Measurements from ENCODE around the gene RAB3D.
"Not testable (repeated sequence)": the region's sequence is repeated elsewhere in the genome, so short reads cannot be mapped to it uniquely, and the experiment has no call there.

RAB3D gene

GRCh38 chr19:11373166-11373884 lies 33.9 kb upstream of the RAB3D start:
- H3K4me3 ChIP-seq (ENCODE audit: low read length): no peak overlapping the region
- no peak for DNase-seq (ENCODE audit: low read depth, low spot score)

- no peak for DNase-seq (ENCODE audit: low read depth, low spot score)
- H3K4me3 ChIP-seq (ENCODE audit: low read length): no peak overlapping the region
Measured at GRCh38 chr19:11370744-11371143, 31.3 kb upstream of the RAB3D start.

DNA sequence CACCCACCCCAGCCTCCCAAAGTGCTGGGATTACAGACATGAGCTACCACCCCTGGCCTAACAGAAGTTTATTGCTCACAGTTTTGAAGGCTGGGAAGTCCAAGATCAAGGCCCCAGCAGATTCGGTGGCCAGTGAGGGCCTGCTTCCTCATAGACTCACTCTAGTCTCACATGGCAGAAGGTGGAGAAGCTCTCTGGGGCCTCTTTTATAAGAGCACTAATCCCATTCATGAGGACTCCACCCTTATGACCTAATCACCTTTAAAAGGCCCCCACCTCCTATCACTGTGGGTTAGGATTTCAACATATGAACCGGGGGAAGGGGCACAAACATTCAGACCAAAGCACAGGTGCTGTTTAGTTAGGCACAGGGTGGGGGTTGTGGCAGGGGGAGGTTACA lies 28.1 kb upstream of the RAB3D start:
- no peak overlapping the region for H3K4me3 ChIP-seq (ENCODE audit: low read length)
- DNase-seq (ENCODE audit: low read depth, low spot score): no peak

GRCh38 chr19:11365557-11366117 lies 26.2 kb upstream of the RAB3D start:
- H3K4me3 ChIP-seq (ENCODE audit: low read length): no peak overlapping the region
- DNase-seq (ENCODE audit: low read depth, low spot score): no peak

DNA sequence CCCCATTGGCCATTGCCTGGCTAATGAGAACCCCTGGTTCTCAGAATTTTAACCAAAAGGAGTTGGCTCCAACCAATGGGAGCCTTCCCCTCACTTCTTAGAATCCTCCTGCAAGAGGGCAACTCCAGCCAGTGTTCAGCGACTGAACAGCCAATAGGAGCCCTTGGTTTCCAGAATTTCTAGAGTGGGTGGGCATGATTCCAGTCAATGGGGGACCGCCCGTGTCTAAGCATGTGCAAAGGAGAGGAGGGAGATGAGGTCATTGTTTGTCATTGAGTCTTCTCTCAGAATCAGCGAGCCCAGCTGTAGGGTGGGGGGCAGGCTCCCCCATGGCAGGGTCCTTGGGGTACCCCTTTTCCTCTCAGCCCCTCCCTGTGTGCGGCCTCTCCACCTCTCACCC lies 25.5 kb upstream of the RAB3D start:
- no peak for DNase-seq (ENCODE audit: low read depth, low spot score)

GRCh38 chr19:11364296-11364904 lies 24.9 kb upstream of the RAB3D start:
- DNase-seq (ENCODE audit: low read depth, low spot score): no peak
- H3K4me3 ChIP-seq (ENCODE audit: low read length): no peak overlapping the region

More for the DNA sequence above, 25.5 kb upstream of the RAB3D start:
- H3K4me3 ChIP-seq (ENCODE audit: low read length): no peak overlapping the region

DNA sequence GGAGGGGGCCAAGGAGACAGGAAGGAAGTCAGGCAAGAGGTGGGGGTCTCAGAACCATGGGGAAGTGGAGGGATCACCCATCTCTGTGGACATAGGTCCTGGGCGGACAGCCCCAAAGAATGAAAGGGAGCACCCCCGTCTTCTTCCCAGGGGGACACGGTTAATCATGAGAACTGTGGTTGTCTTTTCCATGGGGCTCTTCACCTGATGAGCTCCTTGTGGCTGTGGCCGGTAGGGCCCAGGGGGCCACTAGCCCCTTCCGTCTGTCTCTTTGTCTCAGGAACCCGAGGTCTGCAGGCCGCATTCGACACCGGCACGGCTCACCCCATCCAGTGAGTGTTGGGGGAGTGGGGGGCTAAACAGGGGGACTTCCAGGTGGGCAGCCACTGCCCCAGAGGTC lies 24.4 kb upstream of the RAB3D start:
- H3K4me3 ChIP-seq (ENCODE audit: low read length): no peak overlapping the region
- DNase-seq (ENCODE audit: low read depth, low spot score): no peak

- no peak for DNase-seq (ENCODE audit: low read depth, low spot score)
- H3K4me3 ChIP-seq (ENCODE audit: low read length): no peak overlapping the region
Measured at GRCh38 chr19:11361771-11362731, 22.6 kb upstream of the RAB3D start.

GRCh38 chr19:11361037-11361770 lies 21.7 kb upstream of the RAB3D start:
- DNase-seq (ENCODE audit: low read depth, low spot score): no peak
- no peak overlapping the region for H3K4me3 ChIP-seq (ENCODE audit: low read length)

DNA sequence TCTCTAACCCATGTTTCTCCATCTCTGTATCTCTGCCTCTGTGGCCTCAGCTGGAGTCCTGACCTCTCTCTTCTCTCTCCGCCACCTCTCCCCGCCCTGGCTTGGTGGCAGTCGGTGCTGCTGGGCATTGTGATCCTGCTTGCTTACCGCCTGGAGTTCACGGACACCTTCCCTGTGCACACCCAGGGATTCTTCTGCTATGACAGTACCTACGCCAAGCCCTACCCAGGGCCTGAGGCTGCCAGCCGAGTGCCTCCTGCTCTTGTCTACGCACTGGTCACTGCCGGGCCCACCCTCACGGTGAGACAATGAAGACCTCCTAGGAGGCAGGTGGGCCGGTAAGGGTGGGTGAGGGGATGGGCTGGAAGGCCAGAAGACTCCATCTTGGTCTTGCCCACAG lies 20.0 kb upstream of the RAB3D start:
- no peak for DNase-seq (ENCODE audit: low read depth, low spot score)
- no peak overlapping the region for H3K4me3 ChIP-seq (ENCODE audit: low read length)

DNA sequence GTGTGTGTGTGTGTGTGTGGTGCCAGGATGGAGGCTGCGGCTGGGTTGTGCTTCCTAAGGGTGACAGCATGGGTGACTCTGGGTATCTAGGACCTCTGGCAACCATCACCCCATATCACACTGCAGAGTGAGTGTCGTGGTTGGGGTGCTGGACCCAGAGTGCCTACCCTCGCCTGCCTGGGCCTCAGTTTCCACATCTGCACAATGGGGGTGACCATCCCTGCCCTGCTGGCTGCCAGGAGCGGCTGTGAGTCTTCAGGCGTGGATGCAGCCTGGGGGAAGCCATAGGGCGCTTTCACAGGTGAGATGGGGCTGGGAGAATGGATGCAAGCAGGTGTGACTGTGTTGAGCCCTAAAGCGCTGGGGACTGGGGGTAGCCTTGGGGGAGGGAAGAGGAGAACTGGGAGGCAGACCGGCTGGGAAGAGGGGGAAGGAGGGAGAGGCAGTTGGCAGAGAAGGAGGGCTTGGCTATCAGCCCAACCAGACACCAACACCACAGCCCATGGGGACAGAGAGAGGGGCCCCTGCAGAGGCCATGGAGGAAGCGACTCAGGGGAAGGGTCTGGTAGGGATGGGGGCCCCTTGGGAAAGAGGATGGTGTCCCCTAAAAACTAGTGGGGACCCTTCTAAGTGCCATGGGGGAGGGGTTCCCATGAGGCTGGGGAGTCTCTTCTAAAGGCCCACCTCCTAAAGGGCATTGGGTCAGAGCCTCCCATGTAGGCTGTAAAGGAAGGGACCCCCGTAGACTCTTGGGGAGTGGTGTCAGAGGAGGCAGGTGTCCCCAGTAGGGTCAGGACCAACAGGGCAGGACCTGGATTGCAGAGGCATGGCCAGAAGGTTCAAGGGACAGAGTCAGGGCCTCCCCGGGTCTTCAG lies 17.5 kb upstream of the RAB3D start:
- no peak for DNase-seq (ENCODE audit: low read depth, low spot score)
- no peak overlapping the region for H3K4me3 ChIP-seq (ENCODE audit: low read length)

- peak overlapping the region; percentile 50 for H3K4me3 ChIP-seq (ENCODE audit: low read length)
- DNase-seq (ENCODE audit: low read depth, low spot score): no peak
Measured at GRCh38 chr19:11356074-11356397, 16.6 kb upstream of the RAB3D start.

DNA sequence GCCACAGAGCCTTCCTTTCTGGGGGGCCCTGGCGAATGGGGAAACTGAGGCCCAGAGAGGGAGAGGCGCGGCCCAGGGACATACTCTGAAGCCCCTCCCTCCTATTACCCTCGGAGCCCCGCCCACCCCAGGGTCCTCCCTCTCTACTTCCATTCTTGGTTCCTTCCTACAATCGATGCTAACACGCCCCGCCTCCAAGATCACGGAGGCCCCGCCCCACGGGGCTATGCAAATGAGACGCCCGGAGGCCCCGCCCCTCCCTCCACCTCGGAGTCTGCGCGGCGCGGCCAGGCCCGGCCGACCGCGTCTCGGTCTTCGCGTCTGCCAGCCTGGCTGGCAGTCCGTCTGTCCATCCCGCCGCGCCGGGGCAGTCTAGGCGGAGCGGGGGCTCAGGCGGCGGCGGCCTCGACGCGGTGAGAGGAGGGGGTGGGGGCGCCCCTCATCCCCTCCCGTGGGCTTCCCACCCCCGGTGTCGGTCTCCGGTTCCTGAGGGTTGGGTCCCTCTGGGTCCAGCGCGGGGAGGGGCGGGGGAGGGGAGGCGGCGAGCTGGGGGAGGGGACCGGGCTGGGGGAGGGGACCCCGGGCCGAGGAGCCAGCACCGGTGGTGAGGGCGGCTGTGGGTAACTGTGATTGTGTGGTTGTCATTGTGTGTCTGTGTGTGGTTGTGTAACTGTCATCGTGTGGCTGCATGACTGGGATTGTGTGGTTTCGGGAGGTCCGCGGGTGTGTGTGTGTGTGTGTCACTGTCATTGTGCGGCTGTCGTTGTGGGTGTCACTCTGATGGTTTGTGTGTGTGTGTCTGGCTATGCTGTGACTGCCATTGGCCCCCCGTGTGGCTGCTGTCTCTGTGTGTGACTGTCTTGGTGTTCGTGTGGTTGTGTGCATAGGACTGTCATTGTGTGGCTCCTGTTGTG lies 16.0 kb upstream of the RAB3D start, which contains the start of gene PLPPR2:
Gene PLPPR2, plus strand, starts transcription at position 273 of the 914 bp plus-strand sequence. CDS start 2,242 bp downstream, outside the sequence.
- DNase-seq (ENCODE audit: low read depth, low spot score): peak; percentile 82
- peak within 1 kb of the TSS; percentile 50 for H3K4me3 ChIP-seq (ENCODE audit: low read length)

DNA sequence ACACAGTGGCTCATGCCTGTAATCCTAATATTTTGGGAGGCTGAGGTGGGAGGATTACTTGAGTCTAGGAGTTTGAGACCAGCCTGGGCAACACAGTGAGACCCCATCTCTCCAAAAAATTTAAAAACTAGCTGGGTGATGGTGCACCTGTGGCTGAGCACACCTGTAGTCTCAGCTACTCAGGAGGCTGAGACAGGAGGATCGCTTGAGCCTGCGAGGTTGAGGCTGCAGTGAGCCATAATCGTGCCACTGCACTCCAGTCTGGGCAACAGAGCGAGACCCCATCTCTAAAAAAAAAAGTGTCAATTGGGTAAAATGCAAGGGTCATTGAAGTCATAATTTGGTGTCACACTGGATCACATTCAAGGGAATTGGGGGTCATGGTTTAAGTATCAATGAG lies 14.6 kb upstream of the RAB3D start:
- not testable (repeated sequence) for H3K4me3 ChIP-seq (ENCODE audit: low read length); DNase-seq (ENCODE audit: low read depth, low spot score)

- H3K4me3 ChIP-seq (ENCODE audit: low read length): no peak overlapping the region
- DNase-seq (ENCODE audit: low read depth, low spot score): no peak
Measured at GRCh38 chr19:11349171-11349570, 9.7 kb upstream of the RAB3D start.

DNA sequence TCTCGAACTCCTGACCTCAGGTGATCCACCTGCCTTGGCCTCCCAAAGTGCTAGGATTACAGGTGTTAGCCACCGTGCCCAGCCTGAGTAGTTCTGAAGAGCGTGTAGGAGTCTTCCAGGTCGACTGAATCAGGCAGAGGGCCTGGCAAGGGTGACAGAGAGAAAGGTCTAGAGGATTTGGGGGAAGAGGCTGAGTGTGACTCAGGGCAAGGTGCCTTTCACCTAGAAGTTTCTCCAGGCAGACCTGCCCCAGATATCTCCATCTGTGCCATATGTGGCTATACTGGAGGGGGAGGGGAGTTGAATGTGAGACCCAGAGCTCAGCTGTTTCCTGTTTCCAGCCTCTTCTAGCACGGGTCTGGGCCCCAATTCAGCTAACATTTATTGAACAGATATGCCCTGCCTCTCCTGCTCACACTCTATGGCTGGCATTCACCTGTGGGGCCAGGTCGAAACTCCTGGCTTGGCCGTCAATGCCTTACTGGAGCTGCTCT lies 8.1 kb upstream of the RAB3D start:
- DNase-seq (ENCODE audit: low read depth, low spot score): no peak
- no peak overlapping the region for H3K4me3 ChIP-seq (ENCODE audit: low read length)
